MCF 10A (cell line): ENCODE results near the gene MXRA8. TPM values are rescaled to one million over a fixed set of nuclear protein-coding genes. Genes with fewer than 3 reads are reported as not detected.

Source experiments
- BruUV-seq: library from RNA; stranded (reverse); fragments of 400-500 nt; replicated peaks from 2 replicates; lab custom pipeline; 2021; lab: Mats Ljungman, UMichigan
- CTCF ChIA-PET: fragments of 300-600 bp; sonication (Branson Sonifier 250); formaldehyde crosslinking; extraction: SDS; loops from one replicate; lab custom pipeline; 2021; ENCODE audit warnings: antibody characterized with exemption, inconsistent platforms; lab: Yijun Ruan, JAX
- POLR2A ChIA-PET: fragments of 300-600, 350-650 bp; sonication (Branson Sonifier 250); formaldehyde crosslinking; extraction: SDS; loops from one replicate; lab custom pipeline; 2020; ENCODE audit warnings: antibody characterized with exemption, inconsistent platforms; lab: Yijun Ruan, JAX
- DNase-seq: peaks from one replicate; pipeline ENCODE4 v3.0.0-alpha.2; 2018; ENCODE audit not compliant: unreplicated experiment
- H3K27ac Mint-ChIP-seq: one replicate; pipeline ENCODE4 v1.8.0; 2022; ENCODE audit warnings: mild to moderate bottlenecking, low read depth, mixed read lengths; ENCODE audit not compliant: unreplicated experiment
- H3K27me3 Mint-ChIP-seq: one replicate; pipeline ENCODE4 v1.8.0; 2022; ENCODE audit warnings: mixed read lengths; ENCODE audit not compliant: insufficient read depth, unreplicated experiment
- H3K36me3 Mint-ChIP-seq: one replicate; pipeline ENCODE4 v1.8.0; 2022; ENCODE audit warnings: mild to moderate bottlenecking, moderate library complexity, mixed read lengths; ENCODE audit not compliant: insufficient read depth, unreplicated experiment
- H3K4me1 Mint-ChIP-seq: one replicate; pipeline ENCODE4 v1.8.0; 2022; ENCODE audit warnings: mixed read lengths; ENCODE audit not compliant: insufficient read depth, unreplicated experiment
- H3K4me3 Mint-ChIP-seq: one replicate; pipeline ENCODE4 v1.8.0; 2022; ENCODE audit warnings: mild to moderate bottlenecking, moderate library complexity, mixed read lengths; ENCODE audit not compliant: unreplicated experiment
- H3K9me3 Mint-ChIP-seq: one replicate; pipeline ENCODE4 v1.8.0; 2022; ENCODE audit warnings: mixed read lengths; ENCODE audit not compliant: unreplicated experiment
- intact Hi-C: fragments of 100-400 bp; cut with micrococcal nuclease; formaldehyde crosslinking; loops from 2 replicates; pipeline ENCODE4 v1.14.1; 2022
- total RNA-seq: library from RNA; stranded (reverse); gene quantifications from 2 replicates; pipeline ENCODE4 v1.2.3, GENCODE V29; 2022
- TF ChIP-seq, protein P1 (sequence below): fragments of 200-600 bp; IDR thresholded peaks from one replicate; pipeline ENCODE4 v1.8.0; 2022; ENCODE audit warnings: antibody characterized with exemption, mild to moderate bottlenecking; ENCODE audit not compliant: unreplicated experiment

MXRA8 gene
- total RNA-seq, 1 experiment from 2014 or later, result not detected

DNA sequence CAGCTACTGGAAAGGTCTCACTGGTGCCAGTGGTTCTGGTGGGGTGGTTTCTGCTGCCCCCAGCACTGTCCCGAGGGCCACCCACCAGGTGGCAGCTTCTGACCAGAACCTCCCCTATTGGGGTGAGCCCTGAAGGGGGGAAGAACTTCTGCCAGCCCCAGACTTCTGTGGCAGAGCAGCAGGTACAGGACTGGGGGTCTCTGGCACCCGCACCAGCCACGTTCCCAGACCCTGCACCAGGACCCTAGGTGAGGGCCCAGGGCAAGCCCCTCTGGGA is 48.3 kb downstream of the MXRA8 start:
- no TSS peak for BruUV-seq
- Mint-ChIP-seq H3K27me3 (no peaks in the 10 kb centered on the region), H3K4me3 (peak overlapping the region; percentile 81), H3K4me1 (peaks cover 12% of the 10 kb centered on the region), H3K27ac (no peak overlapping the region), H3K36me3 (peaks cover 49% of the 10 kb centered on the region), H3K9me3 (no peaks in the 10 kb centered on the region)
- DNase-seq, result no peak
- POLR2A ChIA-PET, result interaction anchor here (0.9 to 1.4 kb wide), 7 partner anchors 8 to 65 kb away, joined by 3 to 12 read pairs (median 5); partner anchors contain the start of genes AURKAIP1 and UBE2J2
- intact Hi-C loops, result no loop called here
- TF ChIP-seq, protein P1, sequence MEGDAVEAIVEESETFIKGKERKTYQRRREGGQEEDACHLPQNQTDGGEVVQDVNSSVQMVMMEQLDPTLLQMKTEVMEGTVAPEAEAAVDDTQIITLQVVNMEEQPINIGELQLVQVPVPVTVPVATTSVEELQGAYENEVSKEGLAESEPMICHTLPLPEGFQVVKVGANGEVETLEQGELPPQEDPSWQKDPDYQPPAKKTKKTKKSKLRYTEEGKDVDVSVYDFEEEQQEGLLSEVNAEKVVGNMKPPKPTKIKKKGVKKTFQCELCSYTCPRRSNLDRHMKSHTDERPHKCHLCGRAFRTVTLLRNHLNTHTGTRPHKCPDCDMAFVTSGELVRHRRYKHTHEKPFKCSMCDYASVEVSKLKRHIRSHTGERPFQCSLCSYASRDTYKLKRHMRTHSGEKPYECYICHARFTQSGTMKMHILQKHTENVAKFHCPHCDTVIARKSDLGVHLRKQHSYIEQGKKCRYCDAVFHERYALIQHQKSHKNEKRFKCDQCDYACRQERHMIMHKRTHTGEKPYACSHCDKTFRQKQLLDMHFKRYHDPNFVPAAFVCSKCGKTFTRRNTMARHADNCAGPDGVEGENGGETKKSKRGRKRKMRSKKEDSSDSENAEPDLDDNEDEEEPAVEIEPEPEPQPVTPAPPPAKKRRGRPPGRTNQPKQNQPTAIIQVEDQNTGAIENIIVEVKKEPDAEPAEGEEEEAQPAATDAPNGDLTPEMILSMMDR, result no peak
- CTCF ChIA-PET, result interaction anchor here (0.8 to 1.2 kb wide), 3 partner anchors 18 to 195 kb away, joined by 3 to 4 read pairs (median 4); no protein-coding TSS in a partner anchor

DNA sequence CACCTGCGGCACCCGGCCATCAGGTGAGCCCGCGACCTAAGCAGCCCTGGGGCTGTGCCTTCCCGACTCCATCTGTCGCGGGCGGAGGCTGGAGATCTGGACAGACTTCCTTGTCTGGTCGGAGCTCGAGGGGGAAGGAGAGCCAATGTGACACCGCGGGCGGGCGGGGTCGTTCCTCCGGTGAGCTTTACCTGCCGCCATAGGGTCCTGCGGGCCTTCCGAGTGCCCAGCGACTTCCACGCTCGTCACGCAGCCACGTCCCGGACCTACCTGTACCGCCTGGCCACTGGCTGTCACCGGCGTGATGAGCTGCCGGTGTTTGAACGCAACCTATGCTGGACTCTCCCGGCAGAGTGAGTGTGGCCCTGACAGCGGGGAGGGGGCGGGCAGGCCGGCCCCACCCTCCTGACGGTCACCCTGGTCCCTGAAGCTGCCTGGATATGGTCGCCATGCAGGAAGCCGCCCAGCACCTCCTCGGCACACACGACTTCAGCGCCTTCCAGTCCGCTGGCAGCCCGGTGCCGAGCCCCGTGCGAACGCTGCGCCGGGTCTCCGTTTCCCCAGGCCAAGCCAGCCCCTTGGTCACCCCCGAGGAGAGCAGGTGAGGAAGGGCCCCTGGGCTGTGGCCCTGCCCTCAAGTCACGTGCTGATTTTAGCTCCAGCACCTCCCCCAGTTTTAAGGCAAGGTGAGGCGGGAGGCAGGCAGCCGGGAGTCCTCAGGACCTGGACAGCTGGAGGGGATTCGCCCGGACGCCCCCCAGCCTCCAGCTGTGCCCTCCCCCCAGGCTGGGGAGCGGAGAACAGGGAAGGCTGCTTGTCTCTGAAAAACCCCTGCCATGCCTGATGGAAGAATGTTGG is 48.9 kb downstream of the MXRA8 start:
- Mint-ChIP-seq H3K9me3 (no peaks in the 10 kb centered on the region), H3K4me3 (peak overlapping the region; percentile 81), H3K4me1 (peaks cover 15% of the 10 kb centered on the region), H3K36me3 (peaks cover 48% of the 10 kb centered on the region), H3K27me3 (no peaks in the 10 kb centered on the region), H3K27ac (no peak overlapping the region)
- intact Hi-C loops, result no loop called here
- no peak for DNase-seq
- ChIA-PET POLR2A (interaction anchor here (0.6 to 1.4 kb wide), 11 partner anchors 9 to 303 kb away, joined by 3 to 12 read pairs (median 3); partner anchors contain the start of genes AURKAIP1 and UBE2J2), CTCF (interaction anchor here (0.7 to 1.2 kb wide), 5 partner anchors 18 to 195 kb away, joined by 3 to 4 read pairs (median 4); no protein-coding TSS in a partner anchor)
- BruUV-seq, result no TSS peak
- TF ChIP-seq, protein P1, result no peak

DNA sequence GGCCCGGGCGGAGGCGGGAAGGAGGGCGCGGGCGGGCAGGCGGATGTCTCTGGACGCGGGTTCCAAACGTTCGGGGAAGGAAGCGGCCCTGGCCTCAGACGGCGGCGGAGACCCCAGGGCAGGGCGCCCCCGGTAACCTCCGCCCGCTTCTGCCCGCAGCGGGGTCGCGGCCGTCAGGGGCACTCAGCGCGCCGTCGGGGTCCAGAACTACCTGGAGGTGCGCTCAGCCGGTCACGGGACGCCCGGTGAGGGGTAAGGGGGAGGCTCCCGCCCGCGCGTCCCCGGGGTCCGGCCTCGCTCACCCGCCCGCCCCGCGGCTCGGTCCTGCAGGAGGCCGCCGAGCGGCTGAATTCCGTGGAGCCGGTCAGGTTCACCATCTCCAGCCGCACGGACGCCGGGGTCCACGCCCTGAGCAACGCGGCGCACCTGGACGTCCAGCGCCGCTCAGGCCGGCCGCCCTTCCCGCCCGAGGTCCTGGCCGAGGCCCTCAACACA is 49.6 kb downstream of the MXRA8 start:
- no peak for DNase-seq
- Mint-ChIP-seq H3K27ac (peak overlapping the region; percentile 51), H3K4me3 (peak overlapping the region; percentile 81), H3K27me3 (no peaks in the 10 kb centered on the region), H3K4me1 (peaks cover 20% of the 10 kb centered on the region), H3K36me3 (peaks cover 45% of the 10 kb centered on the region), H3K9me3 (no peaks in the 10 kb centered on the region)
- no TSS peak for BruUV-seq
- POLR2A ChIA-PET, result interaction anchor here (0.7 to 1.4 kb wide), 7 partner anchors 9 to 197 kb away, joined by 3 to 12 read pairs (median 3); partner anchors contain the start of genes AURKAIP1 and UBE2J2
- TF ChIP-seq, protein P1, result no peak
- CTCF ChIA-PET, result no interaction called here
- intact Hi-C loops, result loop anchor here (1.0 kb wide), 1 partner anchor 39 kb away; no protein-coding TSS in a partner anchor
